GM18502 (cell line): Measurements from ENCODE around the gene HIBCH.
A peak's percentile ranks its signal among the peaks of the same experiment; 100 is the strongest.

ENCODE experiments used
- ATAC-seq: cut with Tn5 transposase; IDR thresholded peaks from one replicate; pipeline ENCODE4 v1.9.1; 2021; ENCODE audit warnings: mild to moderate bottlenecking; ENCODE audit not compliant: unreplicated experiment, poor library complexity

Gene HIBCH

GRCh38 chr2:190202604-190203003, 117.0 kb downstream of the HIBCH start:
- no peak for ATAC-seq

DNA sequence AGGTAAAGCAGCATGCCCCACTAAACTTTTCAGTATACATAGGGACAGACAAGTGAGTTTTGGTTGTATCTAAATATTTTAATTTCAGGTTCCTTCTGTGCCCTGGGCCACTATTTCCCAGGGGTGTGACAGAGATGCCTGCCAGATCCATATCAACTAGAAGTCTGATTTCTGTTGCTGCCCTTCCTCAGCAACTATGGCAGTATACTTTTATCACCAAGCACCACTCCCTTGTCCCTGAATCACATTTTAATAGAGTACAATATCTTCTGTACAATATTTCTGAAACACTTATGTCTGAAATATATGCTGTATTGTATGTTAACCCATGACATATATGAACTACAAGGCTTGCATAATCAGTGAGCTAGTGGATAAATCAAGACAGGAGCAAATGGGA, 117.6 kb downstream of the HIBCH start:
- no peak for ATAC-seq

GRCh38 chr2:190200603-190201002, 119.0 kb downstream of the HIBCH start:
- ATAC-seq = no peak

GRCh38 chr2:190199530-190199929, 120.1 kb downstream of the HIBCH start:
- ATAC-seq = no peak

- ATAC-seq = no peak
Observed at GRCh38 chr2:190199109-190199508, 120.5 kb downstream of the HIBCH start.

GRCh38 chr2:190197143-190197720, 122.4 kb downstream of the HIBCH start:
- ATAC-seq = no peak

GRCh38 chr2:190190507-190191162, 129.0 kb downstream of the HIBCH start:
- ATAC-seq = no peak

DNA sequence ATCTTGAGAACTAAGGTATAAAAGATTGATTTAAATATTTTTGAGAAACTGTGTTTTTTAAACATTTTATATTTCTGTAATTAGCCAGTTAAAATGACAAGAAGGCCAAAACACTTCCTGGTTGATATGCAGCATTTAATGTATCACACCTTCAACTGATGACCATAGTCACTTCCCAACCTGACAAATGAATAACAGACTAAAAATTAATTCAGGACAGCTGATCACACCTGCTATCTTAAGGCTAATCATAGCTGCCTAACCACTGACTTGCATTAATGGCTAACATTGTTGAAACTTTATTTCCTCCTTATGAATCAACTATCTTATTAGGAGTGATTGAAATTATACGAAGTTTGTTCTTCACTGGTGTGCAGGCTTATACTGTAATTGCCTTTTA, 131.3 kb downstream of the HIBCH start:
- ATAC-seq = no peak

DNA sequence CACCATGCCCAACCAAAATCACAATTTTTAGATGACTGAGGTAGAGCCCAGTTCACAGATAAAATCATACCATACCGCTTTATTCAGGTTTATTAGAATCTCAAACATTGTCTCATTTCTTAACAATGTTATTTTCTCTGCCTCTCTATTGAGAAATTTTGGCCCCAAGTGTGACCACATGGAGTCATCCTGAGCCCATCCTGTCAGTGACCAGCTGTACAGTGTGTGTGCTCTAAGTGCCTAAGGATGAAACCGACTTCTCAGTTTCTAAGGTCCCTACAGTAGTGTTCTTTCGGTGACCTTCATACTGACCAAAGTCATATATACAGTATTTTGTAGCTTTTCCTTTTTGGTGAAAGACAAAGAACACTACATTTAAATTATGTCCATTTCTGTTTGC, 133.4 kb downstream of the HIBCH start:
- ATAC-seq = no peak

DNA sequence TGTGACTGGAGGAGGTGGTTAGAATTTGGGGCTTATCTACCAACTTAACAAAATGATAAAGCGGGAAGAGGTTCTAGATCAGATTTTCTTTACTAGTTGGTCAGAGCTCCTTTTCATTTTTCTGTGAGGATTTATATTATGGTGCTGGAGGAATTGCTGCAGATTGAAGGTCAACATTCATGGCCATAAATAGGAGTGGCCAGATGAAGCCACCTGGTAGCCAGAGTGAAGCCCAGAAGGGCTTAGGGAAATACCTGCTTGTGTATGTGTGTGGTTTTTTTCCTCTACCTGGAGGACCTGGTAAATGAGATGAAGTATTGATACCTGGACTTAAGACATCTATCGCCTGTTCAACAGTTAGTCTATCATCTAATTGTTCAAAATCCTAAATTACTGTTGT, 134.2 kb downstream of the HIBCH start:
- no peak for ATAC-seq

DNA sequence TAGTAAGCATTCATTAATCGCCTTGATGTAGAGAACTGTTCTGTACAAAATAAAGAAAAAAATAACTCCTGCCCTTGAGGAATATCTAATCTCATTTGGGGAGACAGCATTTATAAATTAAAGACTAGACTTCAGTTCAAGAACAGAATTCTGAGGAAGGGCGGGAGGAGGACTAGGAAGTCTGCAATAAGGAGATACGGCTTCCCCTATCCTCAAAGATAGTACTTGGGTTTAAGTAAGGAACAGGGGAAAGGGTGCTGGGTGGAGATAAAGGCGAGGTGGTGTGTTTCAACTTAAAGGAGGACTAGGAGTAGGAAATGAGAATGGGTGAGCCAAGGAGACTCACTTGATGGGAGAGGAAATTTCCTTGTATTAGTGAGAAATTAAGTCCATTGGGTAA, 135.2 kb downstream of the HIBCH start:
- no peak for ATAC-seq

DNA sequence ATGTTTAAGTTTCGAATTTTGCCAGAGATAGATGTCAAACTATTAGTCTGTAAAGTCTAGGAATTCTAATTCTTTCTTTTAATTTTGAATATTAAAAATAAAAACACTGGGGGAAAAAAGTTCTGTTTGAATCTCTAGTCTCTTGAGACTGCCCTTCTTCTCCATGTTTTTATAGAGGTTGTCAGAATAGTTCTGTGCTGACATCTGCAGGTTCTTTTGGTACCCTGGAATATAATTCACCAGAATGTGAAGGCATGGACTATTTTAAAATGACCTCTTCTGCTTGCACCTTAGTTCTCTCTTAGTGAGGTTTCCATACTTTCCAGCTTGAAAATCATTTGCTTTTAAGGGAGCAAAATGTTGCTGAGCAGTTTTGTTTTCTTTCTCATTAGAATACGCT, 136.1 kb downstream of the HIBCH start:
- no peak for ATAC-seq

GRCh38 chr2:190182071-190182524, 137.5 kb downstream of the HIBCH start:
- ATAC-seq = no peak

DNA sequence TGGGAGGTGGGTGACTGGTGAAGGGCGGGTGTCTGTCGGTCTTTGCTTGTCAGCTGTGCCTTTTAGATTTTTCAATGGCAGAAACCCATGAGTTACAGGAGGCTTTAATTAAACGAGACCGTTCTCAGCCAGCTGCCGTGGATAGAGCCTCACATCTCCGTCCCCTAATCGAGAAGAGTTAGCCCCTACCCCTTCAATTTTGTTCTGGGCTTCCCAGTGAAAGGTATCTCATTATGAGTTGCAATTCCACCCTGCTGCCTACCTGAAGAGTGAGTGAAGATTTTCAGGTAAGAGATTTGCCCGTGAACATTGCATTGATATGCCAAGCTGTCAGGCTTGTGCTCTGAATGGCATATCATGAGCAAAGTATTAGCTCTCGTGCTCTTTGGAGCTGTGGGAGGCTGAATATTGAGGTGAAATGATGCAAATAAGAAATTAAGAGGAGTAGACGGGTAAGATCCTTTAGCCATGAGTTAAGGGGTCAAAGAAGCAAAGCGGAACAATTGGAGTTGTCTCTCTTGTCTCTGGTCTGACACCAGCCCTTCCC, 138.4 kb downstream of the HIBCH start:
- ATAC-seq = no peak

GRCh38 chr2:190180313-190181122, 139.1 kb downstream of the HIBCH start:
- peak; percentile 81 for ATAC-seq

DNA sequence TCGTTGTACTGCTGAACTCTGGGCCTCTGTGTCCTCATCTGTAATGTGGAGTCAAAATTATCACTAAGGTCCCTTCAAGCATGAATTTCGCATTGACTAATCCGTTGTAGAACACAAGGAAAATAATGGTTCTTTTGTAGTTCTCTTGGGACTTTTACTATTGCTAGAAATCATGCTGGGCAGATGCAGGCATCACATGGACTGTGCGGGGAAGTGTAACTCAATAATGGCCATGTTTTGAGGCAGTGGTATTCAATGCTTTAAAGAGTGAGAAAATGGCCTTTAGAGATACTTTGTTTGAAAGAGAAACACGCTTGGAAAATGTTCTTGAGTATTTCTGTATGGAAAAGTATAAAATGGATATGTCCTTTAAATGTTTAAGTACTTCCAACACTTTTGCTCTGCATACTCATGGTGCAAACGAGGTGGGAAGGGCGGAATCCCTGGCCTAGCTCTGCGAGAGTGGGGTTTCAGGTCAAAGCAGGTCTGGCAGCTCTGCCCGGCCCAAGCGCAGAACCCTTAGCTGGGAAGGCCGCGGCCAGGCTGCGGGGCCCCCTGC, 139.8 kb downstream of the HIBCH start:
- peak; percentile 27 for ATAC-seq

DNA sequence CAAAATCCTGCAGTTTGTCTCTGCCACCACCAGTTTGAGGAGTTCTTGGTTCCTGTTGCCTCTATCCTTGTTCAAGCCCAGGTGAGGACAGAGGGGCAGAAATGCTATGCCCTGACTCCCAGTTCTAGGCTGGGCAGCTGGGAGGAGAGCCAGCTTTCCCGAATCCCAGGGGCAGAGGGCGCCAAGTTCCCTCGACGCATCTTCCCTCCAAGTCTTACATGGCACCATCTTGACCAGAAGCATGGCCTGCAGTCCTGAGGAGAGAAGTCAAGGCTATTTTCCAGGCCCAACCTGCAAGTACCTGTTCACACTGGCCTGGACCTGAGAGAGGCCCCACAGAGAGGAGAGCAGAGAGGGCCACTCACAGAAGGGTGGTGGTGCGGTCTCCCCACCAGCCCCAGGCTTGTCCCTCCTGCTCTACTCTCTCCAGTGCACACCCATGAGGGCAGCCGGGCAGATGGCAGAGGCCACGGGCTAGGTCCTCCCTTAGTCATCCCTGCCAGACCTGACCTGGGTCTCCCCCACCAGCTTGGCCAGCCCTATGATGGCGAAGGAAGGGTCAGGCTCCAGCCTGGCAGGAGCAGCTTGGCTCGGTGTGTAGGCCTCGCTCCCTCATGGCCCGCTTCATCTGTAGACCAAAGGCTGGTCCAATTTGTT, 141.4 kb downstream of the HIBCH start:
- no peak for ATAC-seq

- ATAC-seq = no peak
Observed at GRCh38 chr2:190177249-190178040, 142.2 kb downstream of the HIBCH start.

DNA sequence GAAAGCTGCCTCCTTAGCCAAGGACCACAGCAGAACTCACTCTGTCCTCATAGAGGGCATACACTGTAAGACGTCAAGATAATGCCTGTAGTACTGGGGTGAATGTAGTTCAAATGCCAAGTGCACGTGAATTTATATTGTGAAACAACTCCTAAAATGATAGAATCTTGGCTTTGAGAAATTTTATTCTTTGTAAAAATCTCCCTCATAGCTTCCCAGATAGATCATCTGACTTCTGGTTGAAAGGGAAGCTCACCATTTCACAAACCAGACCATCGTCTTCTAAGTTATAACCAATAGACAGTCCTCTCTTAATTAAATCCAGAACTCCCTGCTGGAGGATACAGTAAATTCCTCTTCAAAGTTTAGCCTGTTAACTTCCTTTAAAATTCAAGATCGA, 146.2 kb downstream of the HIBCH start:
- no peak for ATAC-seq

DNA sequence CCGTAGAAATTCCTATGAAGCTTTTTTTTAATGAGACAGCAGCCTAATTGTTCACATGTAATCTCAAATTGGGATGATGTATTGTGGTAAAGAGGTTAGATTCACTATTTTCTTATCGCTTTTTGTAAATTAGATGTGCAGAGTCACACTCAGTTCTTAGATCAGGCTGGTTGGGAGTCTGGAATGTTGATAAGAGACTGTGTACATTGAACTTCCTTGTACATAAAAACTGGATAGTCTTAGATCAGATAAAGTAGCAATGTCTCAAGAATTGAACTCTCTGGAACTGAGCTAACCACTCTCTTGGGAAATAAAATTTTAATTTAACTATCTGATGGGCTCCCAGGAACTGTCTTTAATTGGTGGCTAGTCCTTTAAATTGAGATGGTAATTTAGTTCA, 149.0 kb downstream of the HIBCH start:
- ATAC-seq = no peak
